A673 (cell line): Measurements from ENCODE around the gene IFNGR2.

Experiments
- EZH2 ChIP-seq: fragments of 200-600 bp; sonication (generic); IDR thresholded peaks from 2 replicates; pipeline ENCODE4 v1.6.1; 2017; ENCODE audit warnings: borderline replicate concordance, low read depth, mild to moderate bottlenecking, mixed read lengths, antibody characterized with exemption, low read length; ENCODE audit not compliant: poor library complexity, severe bottlenecking
- TF ChIP-seq, protein P1 (sequence below): fragments of 300-800, 200-600 bp; sonication (generic); conservative IDR thresholded peaks from 2 replicates; pipeline ENCODE4 v1.5.1; 2017; ENCODE audit warnings: low read depth, mild to moderate bottlenecking, antibody characterized with exemption, low read length, moderate library complexity, mixed read lengths

- TF ChIP-seq, protein P1, sequence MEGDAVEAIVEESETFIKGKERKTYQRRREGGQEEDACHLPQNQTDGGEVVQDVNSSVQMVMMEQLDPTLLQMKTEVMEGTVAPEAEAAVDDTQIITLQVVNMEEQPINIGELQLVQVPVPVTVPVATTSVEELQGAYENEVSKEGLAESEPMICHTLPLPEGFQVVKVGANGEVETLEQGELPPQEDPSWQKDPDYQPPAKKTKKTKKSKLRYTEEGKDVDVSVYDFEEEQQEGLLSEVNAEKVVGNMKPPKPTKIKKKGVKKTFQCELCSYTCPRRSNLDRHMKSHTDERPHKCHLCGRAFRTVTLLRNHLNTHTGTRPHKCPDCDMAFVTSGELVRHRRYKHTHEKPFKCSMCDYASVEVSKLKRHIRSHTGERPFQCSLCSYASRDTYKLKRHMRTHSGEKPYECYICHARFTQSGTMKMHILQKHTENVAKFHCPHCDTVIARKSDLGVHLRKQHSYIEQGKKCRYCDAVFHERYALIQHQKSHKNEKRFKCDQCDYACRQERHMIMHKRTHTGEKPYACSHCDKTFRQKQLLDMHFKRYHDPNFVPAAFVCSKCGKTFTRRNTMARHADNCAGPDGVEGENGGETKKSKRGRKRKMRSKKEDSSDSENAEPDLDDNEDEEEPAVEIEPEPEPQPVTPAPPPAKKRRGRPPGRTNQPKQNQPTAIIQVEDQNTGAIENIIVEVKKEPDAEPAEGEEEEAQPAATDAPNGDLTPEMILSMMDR, result no peak
- no peak for TF ChIP-seq EZH2
Observed at GRCh38 chr21:33355355-33355754, 47.9 kb upstream of the IFNGR2 start.
